GM12872 (cell line): ENCODE results near the gene RGS7.

ENCODE experiments used
- TF ChIP-seq, protein P1 (sequence below): IDR thresholded peaks from 3 replicates; pipeline ENCODE4 v1.5.1; 2011; ENCODE audit warnings: low read depth, mild to moderate bottlenecking, low read length, moderate library complexity; ENCODE audit not compliant: insufficient read depth

Gene RGS7

DNA sequence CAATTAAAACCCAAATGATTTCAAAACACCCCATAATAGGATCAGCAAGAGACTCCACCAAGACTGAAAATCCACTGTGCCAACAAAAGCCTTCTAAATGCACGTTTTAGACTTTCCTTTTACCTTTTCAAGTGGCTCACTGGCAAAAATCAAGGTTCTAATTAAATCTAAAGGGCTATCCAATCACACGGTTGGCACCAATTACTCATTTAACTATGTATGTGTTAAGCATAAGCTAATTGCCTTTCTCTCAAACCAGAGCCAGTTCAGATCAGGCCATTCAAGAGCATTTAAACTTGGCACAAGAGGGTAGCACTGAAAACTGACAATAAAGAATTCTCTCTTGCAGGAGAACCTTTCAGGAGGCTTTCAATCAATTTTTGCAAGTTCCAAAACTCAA, 139.5 kb downstream of the RGS7 start:
- TF ChIP-seq, protein P1, sequence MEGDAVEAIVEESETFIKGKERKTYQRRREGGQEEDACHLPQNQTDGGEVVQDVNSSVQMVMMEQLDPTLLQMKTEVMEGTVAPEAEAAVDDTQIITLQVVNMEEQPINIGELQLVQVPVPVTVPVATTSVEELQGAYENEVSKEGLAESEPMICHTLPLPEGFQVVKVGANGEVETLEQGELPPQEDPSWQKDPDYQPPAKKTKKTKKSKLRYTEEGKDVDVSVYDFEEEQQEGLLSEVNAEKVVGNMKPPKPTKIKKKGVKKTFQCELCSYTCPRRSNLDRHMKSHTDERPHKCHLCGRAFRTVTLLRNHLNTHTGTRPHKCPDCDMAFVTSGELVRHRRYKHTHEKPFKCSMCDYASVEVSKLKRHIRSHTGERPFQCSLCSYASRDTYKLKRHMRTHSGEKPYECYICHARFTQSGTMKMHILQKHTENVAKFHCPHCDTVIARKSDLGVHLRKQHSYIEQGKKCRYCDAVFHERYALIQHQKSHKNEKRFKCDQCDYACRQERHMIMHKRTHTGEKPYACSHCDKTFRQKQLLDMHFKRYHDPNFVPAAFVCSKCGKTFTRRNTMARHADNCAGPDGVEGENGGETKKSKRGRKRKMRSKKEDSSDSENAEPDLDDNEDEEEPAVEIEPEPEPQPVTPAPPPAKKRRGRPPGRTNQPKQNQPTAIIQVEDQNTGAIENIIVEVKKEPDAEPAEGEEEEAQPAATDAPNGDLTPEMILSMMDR: no peak

DNA sequence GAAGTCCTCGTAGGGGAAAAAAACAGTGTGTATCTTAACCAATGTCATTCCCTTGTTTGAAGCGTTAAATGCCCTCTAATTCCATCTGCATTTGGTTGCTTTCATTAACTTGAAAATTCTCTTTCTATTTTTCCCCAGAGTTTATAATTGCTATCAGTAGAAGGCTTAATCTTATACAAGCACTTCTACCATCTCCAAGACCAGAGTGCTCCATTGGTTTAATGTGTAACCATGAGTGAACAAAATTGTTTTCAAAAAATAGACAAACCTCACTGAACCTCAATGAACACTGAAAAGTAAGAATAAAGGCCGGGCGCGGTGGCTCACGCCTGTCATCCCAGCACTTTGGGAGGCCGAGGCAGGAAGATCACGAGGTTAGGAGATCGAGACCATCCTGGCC, 141.3 kb downstream of the RGS7 start:
- TF ChIP-seq, protein P1: no peak

DNA sequence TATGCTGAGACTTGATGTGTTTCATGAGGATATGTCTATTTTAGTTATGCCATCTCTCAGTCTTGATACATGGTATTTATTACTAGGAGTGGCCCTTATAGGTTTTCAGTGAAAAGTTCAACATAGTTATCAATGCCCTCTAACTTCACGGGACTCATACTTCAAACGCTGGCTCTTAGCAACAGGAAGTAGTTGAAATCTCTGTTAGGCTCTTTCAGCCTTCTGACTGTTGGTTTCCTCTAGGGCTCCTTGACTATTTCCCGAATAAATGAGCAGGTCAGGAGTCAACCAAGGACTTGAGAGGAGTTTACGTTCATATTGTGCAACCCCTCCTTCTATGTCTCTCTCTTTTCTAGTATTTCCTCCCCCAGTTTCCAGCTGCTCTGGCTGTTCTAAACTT, 141.8 kb downstream of the RGS7 start:
- TF ChIP-seq, protein P1: no peak

DNA sequence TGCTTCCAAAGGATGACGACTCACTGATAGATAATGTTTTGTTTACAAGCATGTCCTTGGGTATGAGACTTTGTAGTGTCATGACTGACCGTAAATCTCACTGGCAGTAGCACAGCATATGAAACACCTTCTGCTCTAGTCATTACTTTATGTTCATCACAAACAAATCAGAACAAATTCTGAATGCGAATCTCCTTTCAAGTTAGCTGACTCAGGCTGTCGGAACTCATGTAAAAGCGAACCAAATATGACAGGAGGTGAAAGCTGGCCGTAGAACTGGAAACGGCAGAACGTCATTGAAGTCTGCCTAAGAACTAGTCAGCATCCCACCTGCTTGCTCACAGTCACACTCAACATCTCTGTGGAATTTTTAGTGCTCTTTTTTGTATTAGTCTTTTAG, 143.9 kb downstream of the RGS7 start:
- TF ChIP-seq, protein P1: no peak

DNA sequence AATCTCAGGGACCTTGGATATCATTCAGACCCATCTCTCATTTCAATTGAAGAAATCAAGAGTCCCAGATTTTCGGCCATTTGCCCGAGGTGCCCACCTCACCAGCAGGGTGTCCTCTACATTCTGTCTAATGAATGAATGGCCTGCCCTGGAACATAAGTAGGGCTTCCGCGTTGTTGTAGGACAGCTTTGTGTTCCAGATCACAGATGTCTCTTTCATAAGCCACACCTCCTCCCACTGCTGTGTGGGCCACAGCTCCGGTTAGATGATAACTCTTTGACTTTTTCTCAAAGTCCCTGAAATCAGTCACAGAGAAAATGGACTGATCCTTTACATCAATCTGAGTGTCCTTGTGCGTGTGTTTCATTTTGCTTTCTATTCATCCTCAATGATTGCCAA, 144.4 kb downstream of the RGS7 start:
- TF ChIP-seq, protein P1: no peak

DNA sequence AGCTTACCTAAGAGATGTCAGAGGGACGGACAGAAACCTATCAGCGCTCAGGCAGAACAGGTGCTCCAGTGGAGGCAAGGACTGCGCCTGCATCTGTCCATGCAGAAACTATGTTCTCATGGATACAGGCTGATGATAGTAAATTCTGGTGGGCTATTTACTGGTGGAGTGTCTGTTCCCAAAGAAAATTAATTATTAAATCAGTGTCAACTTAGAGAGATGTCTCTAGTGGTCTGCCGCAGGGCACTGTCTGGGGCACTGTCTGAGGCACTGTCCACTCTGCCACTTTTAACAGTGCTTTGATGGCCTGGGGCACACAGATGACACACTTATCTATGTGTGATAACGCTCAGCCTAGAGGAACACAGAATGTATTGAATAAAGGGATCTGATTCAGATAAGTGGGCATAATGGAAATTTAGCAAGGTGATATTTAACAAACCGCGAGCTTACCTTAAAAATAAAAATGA, 148.1 kb downstream of the RGS7 start:
- TF ChIP-seq, protein P1: no peak

DNA sequence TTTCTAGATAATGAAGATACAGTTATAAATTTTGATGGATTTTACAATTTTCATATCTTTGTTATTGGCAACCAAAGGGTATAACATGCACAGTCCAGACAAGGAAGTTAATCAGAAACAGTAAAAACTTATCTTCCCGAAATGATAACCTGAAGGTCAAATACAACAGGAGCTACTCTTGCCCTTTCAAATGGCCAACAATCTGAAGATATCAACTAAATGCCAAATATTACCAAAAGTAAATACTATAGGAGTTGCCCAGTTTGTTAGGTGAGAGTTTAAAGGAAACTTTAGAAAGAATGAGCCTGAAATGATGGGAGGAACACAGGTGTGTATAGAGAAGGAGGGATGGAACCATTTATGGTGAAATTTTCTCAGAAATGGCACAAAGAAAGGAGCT, 153.2 kb downstream of the RGS7 start:
- TF ChIP-seq, protein P1: no peak

DNA sequence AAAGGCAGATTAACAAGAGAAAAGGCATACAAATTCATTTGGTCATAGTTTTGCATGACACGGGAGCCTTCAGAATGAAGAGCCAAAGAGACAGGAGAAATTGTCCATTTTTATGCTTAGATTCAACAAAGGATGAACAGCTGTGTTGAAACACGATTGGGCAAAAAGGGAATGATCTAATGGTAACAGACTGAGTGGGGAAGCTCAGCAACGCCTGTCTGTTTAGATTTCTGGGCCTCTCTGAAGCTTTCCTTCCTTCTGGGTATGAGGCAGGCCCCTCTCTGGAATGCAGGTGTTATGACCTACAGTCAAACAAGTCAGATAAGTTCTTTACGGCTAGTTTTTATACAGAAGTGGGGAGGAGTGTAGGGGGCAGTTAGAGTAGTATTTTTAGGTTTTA, 154.6 kb downstream of the RGS7 start:
- TF ChIP-seq, protein P1: no peak
